DMS79 (cell line): ENCODE results near the gene RPL21.
"Not testable (repeated sequence)": the region's sequence is repeated elsewhere in the genome, so short reads cannot be mapped to it uniquely, and the experiment has no call there.

ENCODE experiments used
- DNase-seq: peaks from one replicate; lab custom pipeline; 2025; lab: John Stamatoyannopoulos, UW

RPL21 gene

GRCh38 chr13:27289011-27289665 is 37.8 kb downstream of the RPL21 start:
- DNase-seq, result no peak

GRCh38 chr13:27290715-27291114 is 39.4 kb downstream of the RPL21 start:
- DNase-seq, result no peak

- not testable (repeated sequence) for DNase-seq
Observed at GRCh38 chr13:27291967-27292366, 40.6 kb downstream of the RPL21 start.

- no peak for DNase-seq
Observed at GRCh38 chr13:27293076-27293691, 41.8 kb downstream of the RPL21 start.

- DNase-seq, result no peak
Observed at GRCh38 chr13:27293873-27294515, 42.6 kb downstream of the RPL21 start.

GRCh38 chr13:27295096-27295495 is 43.7 kb downstream of the RPL21 start:
- DNase-seq, result no peak

GRCh38 chr13:27295660-27296059 is 44.3 kb downstream of the RPL21 start:
- no peak for DNase-seq

- DNase-seq, result no peak
Observed at GRCh38 chr13:27296496-27296895, 45.1 kb downstream of the RPL21 start.

GRCh38 chr13:27298849-27299248 is 47.5 kb downstream of the RPL21 start:
- no peak for DNase-seq

- not testable (repeated sequence) for DNase-seq
Observed at GRCh38 chr13:27300406-27300805, 49.0 kb downstream of the RPL21 start.

- no peak for DNase-seq
Observed at GRCh38 chr13:27300941-27301586, 49.7 kb downstream of the RPL21 start.

- DNase-seq, result no peak
Observed at GRCh38 chr13:27302643-27303262, 51.4 kb downstream of the RPL21 start.

GRCh38 chr13:27304099-27304498 is 52.7 kb downstream of the RPL21 start:
- no peak for DNase-seq

- DNase-seq, result no peak
Observed at GRCh38 chr13:27304611-27305010, 53.3 kb downstream of the RPL21 start.
